HG03175 (cell line): ENCODE results near the gene CAPN2.

ENCODE experiments used
- ATAC-seq: cut with Tn5 transposase; IDR thresholded peaks from one replicate; pipeline ENCODE4 v1.9.1; 2021; ENCODE audit warnings: mild to moderate bottlenecking, moderate library complexity; ENCODE audit not compliant: unreplicated experiment

The CAPN2 gene

GRCh38 chr1:223702735-223703667, 9.3 kb upstream of the CAPN2 start:
- no peak for ATAC-seq

DNA sequence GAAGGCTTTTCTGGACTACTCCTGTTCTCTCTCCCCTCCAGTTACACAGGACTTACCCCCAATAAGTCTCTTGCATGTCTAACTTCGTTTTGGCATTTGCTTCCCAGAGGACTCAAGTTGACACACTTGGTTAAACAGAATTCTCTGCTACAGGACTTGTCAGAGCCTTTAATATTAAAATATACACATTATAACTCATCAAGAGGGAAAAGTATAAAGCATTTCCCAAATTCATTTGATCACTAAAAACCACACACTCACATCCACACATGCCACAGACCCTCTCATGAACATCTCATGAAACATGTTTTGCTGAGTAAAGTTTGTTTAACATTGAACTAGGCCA, 8.7 kb upstream of the CAPN2 start:
- ATAC-seq = no peak

GRCh38 chr1:223704921-223705878, 7.1 kb upstream of the CAPN2 start:
- peak; percentile 44 for ATAC-seq

GRCh38 chr1:223706077-223706973, 6.0 kb upstream of the CAPN2 start:
- ATAC-seq = no peak

DNA sequence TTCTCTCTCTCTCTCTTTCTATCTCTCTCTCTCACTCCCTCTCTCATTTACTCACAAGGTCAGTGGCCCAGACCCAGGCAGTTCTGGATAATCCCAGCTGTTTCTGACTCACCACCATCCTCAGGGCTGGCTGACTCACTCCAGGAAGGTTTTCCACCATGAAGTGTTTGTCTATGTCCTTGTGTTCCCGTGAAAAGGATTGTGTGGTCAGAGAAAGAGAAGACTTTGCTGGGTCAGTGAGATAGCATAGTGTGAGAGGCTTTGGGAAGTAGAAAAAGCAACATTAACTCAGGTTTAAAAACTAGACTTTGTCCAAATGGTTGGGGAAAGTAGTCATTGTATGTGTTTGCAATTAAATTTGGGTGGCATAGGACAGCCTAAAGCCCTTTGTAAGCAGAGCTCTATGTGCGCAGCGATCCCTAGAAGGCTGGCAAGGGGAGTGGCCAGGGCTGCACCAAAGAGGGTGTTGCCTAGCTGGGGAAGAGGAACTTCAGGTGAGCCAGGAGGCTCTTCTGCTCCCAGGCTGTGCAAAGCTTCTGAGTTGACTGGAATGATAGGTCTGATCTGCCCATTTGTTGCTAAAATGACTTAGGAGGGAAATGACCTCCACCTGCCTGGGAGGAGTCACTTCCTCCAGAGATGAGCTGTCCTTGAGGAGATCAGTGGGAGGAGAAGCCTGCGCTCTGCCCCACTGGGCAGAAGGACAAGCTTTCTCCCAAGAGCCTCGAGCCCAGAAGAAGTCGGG, 4.9 kb upstream of the CAPN2 start:
- no peak for ATAC-seq

- no peak for ATAC-seq
These were observed 4.4 kb upstream of the CAPN2 start for GRCh38 chr1:223708001-223708359.

DNA sequence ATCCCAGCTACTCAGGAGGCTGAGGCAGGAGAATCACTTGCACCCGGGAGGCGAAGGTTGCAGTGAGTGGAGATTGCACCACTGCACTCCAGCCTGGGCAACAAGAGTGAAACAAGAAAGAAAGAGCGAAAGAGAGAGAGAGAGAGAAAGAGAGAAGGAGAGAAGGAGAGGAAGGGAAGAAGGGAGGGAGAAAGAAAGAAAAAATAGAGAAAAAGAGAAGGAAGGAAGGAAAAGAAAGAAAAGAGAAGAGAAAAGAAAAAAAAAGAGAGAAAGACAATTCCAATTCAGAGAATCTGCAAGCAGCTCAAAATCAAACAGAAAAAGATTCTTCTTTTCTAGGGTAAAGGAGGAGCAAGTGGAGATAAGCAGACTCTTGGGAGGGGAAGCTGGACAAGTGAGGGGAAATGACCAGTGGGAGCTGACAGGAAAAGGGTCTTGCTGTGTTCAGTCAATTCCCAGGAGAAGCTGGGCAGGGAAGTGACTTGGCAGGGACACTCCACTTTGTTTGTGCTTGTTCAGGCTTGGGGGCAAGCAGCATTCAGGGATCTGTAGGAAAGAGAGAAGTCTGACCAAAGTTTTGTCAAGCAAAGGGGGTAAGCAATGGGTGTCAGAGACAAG, 3.6 kb upstream of the CAPN2 start:
- no peak for ATAC-seq

DNA sequence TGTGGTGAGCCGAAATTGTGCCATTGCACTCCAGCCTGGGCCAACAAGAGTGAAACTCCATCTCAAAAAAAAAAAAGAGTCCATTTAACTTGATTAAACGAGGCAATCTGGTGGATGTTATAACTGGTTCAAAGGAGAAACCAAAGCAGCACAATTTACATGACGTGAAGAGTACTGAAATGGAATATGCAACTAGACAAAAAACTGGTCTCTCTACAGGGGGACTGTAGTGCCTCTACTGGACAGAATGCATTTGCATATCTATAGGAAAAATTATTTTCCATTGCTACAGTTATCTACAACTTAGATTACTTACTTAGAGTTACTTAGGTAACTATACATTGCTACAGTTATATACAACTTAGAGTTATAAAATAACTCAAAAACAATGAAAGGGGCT, 2.7 kb upstream of the CAPN2 start:
- no peak for ATAC-seq

- ATAC-seq = no peak
These were observed 1.9 kb upstream of the CAPN2 start for GRCh38 chr1:223710179-223711133.

DNA sequence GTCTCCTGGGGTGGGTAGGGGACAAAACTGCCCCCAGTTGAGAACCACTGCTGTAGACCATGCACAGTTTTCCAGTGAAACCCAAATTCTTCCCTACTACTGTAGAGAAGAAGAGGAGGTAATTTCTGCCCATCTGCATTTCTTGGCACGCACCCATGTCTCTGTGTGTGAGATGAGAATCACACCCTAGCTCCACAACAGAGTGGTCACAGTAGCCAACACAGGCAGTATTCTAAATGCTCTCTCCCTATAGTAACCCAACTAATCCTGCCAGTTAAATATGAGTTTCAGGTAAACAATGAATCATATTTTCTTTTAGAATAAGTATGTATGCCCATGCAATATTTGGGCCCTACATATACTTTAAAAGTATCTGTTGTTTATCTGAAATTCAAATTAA, 1.2 kb upstream of the CAPN2 start:
- no peak for ATAC-seq

- ATAC-seq = no peak
These were observed 569 bp upstream of the CAPN2 start for GRCh38 chr1:223711747-223712193.

DNA sequence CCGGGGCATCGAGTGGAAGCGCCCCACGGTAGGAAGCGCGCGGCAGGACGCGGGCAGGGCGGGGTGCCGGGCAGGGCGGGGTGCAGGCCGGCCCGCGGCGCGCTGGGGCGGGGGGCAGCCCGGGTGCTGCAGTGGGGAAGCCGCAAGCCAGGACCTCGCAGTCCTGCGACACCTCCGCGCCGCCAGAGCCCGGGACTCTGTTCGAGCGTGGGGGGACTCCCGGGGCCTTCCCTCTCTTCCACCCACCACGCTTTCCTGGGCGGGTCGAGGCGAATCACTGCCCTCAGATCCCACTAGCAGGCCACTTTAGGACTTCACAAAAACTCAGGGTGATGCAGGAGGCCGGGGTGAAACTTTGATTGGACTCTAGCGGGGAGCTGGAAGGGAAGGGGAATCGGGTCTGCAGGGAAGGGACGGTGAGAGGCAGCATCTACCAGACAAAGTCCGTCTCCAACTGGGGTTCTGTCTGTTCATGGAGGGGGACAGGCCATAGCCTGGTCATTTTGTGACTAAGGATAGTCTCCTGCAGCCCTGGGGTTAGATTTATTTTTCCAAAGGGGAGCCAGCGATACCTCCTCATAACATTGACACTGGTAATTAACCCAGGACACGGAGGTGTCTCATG, 623 bp downstream of the CAPN2 start:
- ATAC-seq = peak; percentile 37

DNA sequence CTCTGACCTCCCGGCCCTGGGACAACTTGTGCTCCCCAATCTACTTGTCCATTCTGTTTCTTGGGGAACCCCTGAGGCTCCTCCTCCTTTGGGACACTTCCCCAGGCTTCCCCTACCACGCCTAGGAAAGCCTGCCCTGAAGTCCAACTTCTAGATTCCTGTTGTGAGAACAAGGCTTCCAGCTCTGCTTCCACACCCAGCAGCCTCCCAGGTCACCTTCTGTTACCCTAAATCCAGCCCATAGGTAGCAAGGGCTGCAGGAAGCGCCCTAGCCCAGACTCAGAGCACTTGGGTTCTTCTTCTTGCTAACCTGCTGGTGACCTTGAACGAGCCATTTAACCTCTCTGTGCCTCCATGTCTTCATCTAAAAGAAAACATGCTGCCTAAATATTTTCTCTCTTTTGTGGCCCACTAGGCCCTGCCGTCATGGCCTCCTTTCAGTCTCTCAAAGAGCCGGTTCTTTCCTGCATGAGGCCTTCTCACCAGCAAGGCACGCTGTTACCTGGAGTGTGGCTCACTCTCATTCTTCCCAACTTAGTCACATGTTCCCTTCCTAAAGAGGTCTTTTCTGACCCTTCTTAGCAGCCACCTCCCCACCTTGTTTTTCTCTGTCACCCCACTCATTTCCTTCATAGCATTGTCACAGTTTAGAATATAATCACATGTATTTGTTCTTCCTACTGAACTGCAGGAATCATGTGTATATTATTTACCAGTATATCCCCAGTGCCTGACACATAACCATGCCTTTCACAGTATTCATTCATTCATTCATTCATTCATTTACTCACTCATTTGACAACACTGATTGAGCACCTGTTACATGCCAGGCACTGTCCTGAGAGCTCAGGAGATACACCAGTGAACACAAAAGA, 1.4 kb downstream of the CAPN2 start:
- no peak for ATAC-seq

DNA sequence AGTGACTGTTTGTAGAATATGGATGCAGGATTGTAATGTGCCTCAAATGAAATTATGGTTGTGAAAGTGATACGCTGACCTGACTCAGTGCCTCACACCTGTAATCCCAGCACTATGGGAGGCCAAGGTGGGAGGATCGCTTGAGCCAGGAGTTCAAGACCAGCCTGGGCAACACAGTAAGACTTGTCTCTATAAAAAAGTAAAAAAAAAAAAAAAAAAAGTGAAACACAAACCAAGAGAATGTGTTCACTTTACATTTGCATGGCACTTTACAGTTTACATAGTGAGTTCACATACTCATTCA, 2.0 kb downstream of the CAPN2 start:
- ATAC-seq = no peak

DNA sequence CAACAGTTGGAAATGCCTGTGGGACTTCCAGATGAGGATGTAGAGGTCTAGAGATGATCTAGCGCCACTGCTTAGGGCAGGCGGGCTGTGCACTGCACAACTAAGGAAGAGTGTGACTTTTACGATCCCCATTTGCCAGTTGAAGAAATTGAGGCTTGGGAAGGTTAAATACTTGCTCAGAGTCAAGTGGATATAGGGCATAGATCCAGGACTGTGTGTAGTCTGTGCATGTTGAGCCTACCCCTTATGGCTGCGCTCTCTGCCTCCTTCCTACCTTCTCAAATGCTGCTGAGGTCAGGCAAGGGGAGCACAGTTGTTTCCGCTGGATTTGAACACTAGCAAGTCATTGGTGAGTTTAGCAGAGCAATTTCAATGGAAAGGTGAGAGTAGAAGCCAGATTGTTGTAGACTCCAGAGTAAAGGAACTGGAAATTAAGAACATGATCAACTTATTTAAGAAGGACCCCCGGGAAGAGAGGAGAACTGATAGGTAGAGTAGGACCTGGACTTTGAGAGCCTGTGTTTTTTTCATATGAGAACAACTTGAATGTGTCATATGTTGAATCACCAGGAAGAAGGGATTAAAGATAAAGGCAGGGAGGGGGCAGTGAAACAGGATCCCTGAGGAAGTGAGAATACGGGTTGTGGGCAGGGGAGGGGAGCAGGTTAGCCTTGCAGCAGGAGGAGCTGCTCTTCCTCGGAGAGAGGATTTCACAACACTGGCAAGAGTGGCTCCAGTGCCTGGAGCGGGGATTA, 2.7 kb downstream of the CAPN2 start:
- ATAC-seq = no peak

GRCh38 chr1:223715604-223716172, 3.3 kb downstream of the CAPN2 start:
- ATAC-seq = no peak
